Progenitor cell of endocrine pancreas (in vitro differentiated cells): ENCODE data around the gene TRAF1. TPM values are rescaled to one million over a fixed set of nuclear protein-coding genes. Genes with fewer than 3 reads are reported as not detected.

Experiments used
- DNase-seq: peaks from one replicate; pipeline ENCODE4 v3.0.0; 2021; ENCODE audit warnings: low spot score; ENCODE audit not compliant: unreplicated experiment
- H3K27ac Mint-ChIP-seq: 2 replicates; pipeline ENCODE4 v1.8.0; 2021; ENCODE audit warnings: mild to moderate bottlenecking, moderate library complexity, mixed read lengths
- H3K27me3 Mint-ChIP-seq: 2 replicates; pipeline ENCODE4 v1.8.0; 2021; ENCODE audit warnings: mixed read lengths
- H3K36me3 Mint-ChIP-seq: 2 replicates; pipeline ENCODE4 v1.8.0; 2022; ENCODE audit warnings: mixed read lengths; ENCODE audit not compliant: insufficient read depth
- H3K4me1 Mint-ChIP-seq: 2 replicates; pipeline ENCODE4 v1.8.0; 2021; ENCODE audit warnings: low read depth, mixed read lengths
- H3K4me3 Mint-ChIP-seq: 2 replicates; pipeline ENCODE4 v1.8.0; 2021; ENCODE audit warnings: low read depth, mild to moderate bottlenecking, moderate library complexity, mixed read lengths
- H3K9me3 Mint-ChIP-seq: 2 replicates; pipeline ENCODE4 v1.8.0; 2021; ENCODE audit warnings: low read depth, mixed read lengths
- CTCF ChIP-seq: fragments of 200-600 bp; sonication (generic); IDR thresholded peaks from one replicate; pipeline ENCODE4 v1.5.0; 2021; ENCODE audit warnings: antibody characterized with exemption, mild to moderate bottlenecking; ENCODE audit not compliant: unreplicated experiment
- total RNA-seq: library from RNA; stranded (reverse); gene quantifications from 2 replicates; pipeline ENCODE4 v1.2.1, GENCODE V29; 2021

TRAF1 gene
- total RNA-seq, 1 donor from 2014 or later: 6.7 TPM

GRCh38 chr9:120899490-120900068 is 27.0 kb downstream of the TRAF1 start:
- Mint-ChIP-seq H3K4me1 (no peaks in the 10 kb centered on the region), H3K27me3 (no peaks in the 10 kb centered on the region), H3K9me3 (no peaks in the 10 kb centered on the region), H3K36me3 (no peaks in the 10 kb centered on the region), H3K27ac (no peak overlapping the region), H3K4me3 (no peak overlapping the region)
- TF ChIP-seq CTCF: no peak
- no peak for DNase-seq

GRCh38 chr9:120898396-120898795 is 28.2 kb downstream of the TRAF1 start:
- DNase-seq: no peak
- Mint-ChIP-seq H3K27ac (no peak overlapping the region), H3K36me3 (no peaks in the 10 kb centered on the region), H3K4me3 (no peak overlapping the region), H3K27me3 (peaks cover 2% of the 10 kb centered on the region), H3K4me1 (no peaks in the 10 kb centered on the region), H3K9me3 (no peaks in the 10 kb centered on the region)
- TF ChIP-seq CTCF: no peak

GRCh38 chr9:120895951-120896350 is 30.6 kb downstream of the TRAF1 start:
- no peaks in the 10 kb centered on the region for H3K4me1 Mint-ChIP-seq
- H3K27ac Mint-ChIP-seq: no peak overlapping the region
- no peaks in the 10 kb centered on the region for H3K9me3 Mint-ChIP-seq
- H3K27me3 Mint-ChIP-seq: peaks cover 10% of the 10 kb centered on the region
- TF ChIP-seq CTCF: no peak
- H3K4me3 Mint-ChIP-seq: no peak overlapping the region
- H3K36me3 Mint-ChIP-seq: no peaks in the 10 kb centered on the region
- no peak for DNase-seq

GRCh38 chr9:120894321-120895148 is 32.1 kb downstream of the TRAF1 start:
- peaks cover 17% of the 10 kb centered on the region for H3K27me3 Mint-ChIP-seq
- no peaks in the 10 kb centered on the region for H3K9me3 Mint-ChIP-seq
- peaks cover 8% of the 10 kb centered on the region for H3K4me1 Mint-ChIP-seq
- peak; percentile 22 for DNase-seq
- H3K27ac Mint-ChIP-seq: no peak overlapping the region
- peak overlapping the region; percentile 55 for H3K4me3 Mint-ChIP-seq
- TF ChIP-seq CTCF: no peak
- H3K36me3 Mint-ChIP-seq: no peaks in the 10 kb centered on the region

- no peak overlapping the region for H3K27ac Mint-ChIP-seq
- H3K9me3 Mint-ChIP-seq: no peaks in the 10 kb centered on the region
- no peak for DNase-seq
Measured at GRCh38 chr9:120893611-120894307, 32.8 kb downstream of the TRAF1 start.

More at GRCh38 chr9:120893611-120894307, 32.8 kb downstream of the TRAF1 start:
- no peak for TF ChIP-seq CTCF
- H3K36me3 Mint-ChIP-seq: no peaks in the 10 kb centered on the region
- H3K4me1 Mint-ChIP-seq: peaks cover 8% of the 10 kb centered on the region
- peaks cover 17% of the 10 kb centered on the region for H3K27me3 Mint-ChIP-seq
- no peak overlapping the region for H3K4me3 Mint-ChIP-seq
